Measurements from ENCODE around the gene FREM3.
A peak's percentile ranks its signal among the peaks of the same experiment; 100 is the strongest.
"Not testable (repeated sequence)": the region's sequence is repeated elsewhere in the genome, so short reads cannot be mapped to it uniquely, and the experiment has no call there.

FREM3 gene

DNA sequence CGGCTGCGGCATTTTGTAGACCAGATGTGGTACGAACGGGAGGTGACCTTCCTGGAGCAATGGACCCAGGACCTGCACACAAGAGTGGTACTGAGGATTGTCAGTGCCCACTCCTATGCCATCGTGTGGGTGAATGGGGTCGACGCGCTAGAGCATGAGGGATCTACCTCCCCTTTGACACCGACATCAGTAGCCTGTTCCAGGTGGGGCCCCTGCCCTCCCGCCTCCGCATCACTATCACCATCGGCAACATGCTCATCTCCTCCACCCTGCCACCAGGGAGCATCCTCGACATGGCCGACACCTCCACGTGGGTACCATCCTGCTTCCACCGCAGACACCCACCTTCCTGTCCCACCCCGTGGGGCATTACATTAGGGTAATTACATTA lies 140.7 kb downstream of the FREM3 start:
- peak; percentile 21 to 44 for DNase-seq

DNA sequence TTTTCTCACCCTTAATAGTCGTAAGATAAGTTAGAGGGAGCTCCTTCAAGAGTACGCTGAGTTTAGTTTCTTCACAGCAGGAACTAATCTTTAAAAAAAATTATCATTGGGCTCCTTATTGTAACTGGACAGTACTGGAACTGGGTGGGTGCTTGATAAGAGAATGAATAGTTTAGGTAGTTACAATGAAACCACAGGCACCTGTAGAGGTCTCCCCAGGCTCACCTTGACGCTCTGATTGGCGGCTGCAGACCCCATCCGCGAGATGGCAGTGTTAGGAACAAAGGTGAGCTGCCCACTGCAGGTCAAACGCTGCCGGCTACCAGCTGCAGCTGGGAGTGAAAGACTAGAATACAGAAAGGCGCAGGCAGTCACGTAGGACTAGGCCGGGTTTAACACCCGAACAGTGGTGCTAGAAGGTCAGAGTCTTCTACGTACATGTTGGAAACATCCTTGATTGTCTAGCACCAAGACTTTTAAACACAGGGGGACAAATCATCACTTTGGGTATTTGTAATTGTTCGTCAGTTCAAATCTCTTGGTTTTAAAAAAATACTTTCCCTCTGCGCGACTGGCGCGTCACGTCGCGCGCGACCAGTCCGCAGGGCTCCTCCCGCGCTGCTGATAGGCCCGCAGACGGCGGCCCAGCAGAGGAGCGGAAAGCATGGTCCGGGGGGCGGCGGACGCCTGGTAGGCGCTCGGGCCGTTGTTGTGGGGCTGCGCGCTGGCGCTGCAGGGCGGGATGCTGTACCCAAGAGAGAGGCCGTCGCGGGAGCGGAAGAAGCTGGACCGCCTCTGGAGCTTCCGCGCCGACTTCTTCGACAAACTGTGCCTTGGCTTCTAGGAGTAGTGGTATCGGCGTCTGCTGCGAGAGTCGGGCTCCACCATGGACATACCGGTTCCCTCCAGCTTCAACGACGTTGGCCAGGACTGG lies 141.4 kb downstream of the FREM3 start:
- DNase-seq, result peak; percentile 59 to 70

DNA sequence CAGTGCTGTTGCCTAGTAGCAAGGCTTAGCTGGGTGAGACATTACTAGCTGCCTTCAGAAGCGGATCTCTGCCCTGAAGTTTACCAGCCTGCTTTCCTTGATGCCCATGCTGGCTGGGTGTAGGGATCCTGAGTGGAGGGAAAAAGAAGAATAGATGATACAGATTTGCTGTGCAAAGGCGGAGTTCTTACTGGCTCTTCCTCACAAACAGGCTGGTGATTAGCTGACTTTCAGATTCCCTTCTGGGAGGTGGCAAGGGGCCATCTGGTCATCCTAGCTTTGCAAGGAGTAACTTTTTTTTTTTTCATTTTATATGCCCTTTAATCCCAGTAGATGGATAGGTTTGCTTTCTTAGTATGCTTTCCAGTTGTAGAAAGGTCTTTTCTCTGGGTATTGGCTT lies 142.2 kb downstream of the FREM3 start:
- DNase-seq, result no peak

DNA sequence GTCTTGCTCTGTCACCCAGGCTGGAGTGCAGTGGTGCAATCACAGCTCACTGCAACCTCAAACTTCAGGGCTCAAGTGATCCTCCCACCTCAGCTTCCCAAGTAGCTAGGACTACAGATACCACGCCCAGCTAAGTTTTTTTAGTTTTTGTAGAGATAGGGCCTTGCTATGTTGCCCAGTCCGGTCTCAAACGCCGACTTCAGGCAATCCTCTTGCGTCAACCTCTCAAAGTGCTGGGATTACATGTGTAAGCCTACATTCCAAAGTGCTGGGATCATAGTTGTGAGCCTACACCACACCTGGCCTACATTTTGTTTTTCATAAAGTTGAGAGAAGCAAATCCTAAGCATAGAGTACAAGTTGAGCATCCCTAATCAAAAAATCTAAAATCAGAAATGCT lies 144.8 kb downstream of the FREM3 start:
- DNase-seq, result no peak

DNA sequence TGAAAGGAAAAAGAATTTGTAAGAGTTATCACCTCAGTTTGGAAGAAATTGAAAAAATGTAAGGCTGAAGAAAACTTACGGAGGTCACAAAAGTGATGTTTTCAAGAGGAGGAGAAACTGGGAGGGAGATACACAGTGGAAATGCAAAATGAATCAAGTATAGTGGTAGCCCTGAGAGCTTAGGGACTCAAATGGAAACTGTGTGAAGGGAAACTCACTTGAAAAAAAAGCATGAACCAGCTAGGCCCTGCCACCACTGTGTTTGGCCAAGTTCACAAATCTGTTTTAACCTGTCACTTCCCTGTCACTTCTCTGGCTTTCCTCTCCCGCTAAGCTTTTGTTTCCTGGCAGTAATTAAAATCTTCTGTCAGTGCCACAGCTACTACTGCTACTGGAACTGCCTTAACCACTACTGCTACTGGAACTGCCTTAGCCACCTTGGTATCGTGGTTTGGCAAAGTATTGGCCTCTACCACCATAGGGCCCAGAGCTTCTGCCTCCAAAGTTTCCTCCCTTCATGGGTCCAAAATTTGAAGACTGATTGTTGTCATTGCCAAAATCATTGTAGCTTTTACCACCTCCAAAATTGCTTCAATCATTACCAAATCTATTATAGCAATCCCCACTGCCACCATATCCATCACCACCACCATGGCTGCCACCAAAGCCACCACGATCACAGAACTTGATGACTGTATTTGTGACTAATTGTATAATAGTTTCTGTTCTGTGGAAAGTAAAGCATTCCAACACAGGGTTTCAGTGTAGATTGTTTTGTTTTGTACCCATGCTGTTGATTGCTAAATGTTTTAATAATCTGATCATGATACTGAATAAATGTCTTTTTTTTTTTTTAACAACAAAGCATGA lies 145.5 kb downstream of the FREM3 start:
- DNase-seq, result peak in 1 of 2 donors; percentile 22

DNA sequence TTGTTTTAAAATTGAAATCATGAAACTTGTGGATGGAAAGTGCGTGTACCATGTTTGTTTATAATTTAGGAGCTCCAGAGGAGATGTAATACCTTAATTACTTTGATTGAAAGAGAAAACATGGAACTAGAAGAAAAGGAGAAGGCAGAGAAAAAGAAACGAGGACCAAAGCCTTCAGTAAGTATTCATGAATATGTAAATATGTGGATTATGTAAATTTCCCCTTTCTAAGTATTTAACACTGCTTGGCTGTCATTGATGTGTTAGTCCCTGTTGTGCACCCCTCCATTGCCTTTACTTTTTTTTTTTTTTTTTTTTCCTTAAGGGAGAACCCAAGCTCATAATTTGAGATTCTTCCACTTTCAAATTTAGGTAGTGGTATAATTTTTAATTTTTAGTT lies 150.5 kb downstream of the FREM3 start:
- no peak for DNase-seq

DNA sequence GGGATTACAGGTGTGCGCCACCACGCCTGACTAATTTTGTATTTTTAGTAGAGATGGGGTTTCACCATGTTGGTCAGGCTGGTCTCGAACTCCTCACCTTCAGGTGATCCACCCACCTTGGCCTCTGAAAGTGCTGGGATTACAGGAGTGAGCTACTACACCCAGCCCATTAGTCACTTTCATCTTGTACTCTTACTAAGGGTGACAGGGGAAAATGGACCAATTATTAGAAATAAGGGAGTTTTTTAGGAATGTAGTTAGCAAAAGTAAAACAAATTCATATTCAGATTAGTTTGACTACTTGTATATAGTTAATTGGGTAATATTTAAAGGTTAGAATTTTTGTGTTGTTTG lies 160.8 kb downstream of the FREM3 start:
- DNase-seq, result no peak

DNA sequence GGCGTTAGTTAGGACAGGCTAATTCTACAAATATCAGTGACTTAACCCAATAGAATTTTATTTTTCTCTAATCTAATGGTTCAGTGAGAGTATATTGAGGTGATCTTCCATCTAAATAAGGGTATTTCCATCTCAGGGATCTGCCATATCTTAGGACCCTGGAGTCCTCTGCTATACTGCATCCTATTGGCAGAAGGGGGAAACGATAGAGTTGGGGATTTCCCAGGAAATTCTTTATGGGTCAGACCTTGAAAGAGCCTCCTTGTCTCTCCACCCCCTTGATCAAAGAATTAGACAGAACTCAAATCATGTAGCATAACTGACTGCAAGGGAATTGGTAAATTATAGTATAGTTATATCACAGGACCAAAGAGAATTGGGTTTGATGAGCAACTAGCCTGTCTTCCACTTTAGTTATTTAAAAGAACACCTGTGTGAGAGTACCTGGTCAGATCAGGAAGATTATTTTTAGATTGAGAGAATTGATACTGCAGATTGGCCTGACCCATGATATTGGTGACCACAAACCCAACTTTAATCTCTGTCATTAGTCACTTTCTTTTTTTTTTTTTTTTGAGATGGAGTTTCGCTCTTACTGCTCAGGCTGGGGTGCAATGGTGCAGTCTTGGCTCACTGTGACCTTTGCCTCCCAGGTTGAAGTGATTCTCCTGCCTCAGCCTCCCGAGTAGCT lies 161.4 kb downstream of the FREM3 start:
- DNase-seq, result no peak

DNA sequence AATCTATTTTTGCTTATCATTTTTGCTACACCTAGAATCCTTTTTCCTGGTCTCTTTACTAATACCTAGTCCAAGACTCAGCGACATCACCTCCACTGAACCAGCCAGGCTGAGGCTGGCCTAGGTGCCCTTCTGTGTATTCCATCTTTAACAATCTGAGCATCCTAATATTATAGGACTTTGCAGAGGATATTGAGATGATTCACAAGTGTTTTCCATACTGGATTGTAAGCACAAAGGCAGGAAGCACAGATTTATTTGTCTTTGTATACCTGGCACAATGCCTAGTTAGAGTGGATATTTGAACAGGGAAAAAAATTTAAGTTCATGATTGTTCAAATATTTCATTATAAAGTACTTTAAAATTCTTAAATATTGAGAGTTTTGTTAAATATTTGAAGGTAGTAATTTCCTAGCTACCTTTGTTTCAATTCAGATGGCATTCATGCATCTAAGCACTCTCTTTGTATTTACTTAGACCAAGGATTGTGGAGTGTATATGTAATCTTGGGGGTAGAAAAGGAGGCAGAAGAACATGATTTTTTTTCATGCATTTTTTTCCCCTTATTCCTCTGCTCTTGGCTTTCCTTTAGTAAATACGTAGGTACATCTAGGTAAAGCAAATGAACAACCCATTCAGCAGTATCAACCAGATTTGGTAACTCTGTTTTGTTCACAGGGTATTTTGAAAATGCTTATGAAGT lies 168.5 kb downstream of the FREM3 start:
- no peak for DNase-seq

DNA sequence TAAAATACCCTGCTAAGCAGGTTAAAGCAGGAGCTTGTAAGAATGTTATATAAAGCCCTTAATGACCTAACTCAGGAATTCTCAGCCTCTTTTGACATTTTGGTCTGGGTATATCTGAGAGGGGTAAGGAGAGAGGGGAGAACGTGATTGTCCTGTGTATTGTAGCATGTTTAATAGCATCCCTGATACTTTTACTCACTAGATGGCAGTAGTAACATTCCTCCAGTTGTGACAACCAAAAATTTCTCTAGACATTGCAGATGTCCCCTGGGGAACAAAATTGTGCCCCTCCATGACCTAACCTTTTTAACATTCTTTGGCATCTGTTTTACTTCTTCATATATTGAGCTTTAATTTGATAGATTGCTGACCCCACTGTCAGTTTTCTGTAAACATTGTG lies 169.1 kb downstream of the FREM3 start:
- no peak for DNase-seq

DNA sequence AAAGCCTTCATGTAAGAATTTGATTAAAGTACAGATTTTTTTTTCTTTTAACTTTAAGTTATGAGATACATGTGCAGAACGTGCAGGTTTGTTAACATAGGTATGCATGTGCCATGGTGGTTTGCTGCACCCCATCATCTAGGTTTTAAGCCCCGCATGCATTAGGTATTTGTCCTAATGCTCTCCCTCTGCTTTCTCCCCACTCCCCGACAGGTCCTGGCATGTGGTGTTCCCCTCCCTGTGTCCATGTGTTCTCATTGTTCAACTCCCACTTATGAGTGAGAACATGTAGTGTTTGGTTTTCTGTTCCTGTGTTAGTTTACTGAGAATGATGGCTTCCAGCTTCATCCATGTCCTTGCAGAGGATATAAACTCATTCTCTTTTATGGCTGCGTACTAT lies 172.4 kb downstream of the FREM3 start:
- DNase-seq, result not testable (repeated sequence)

Measured in stimulated activated CD4-positive, alpha-beta T cell treated with anti-CD3 and anti-CD28 coated beads, Interleukin-2, amount 100 ng/mL, for 24 hours (primary cell).